HG03521 (cell line): ENCODE measurements around the gene FBXL17.

ENCODE experiments used
- ATAC-seq: cut with Tn5 transposase; IDR thresholded peaks from one replicate; pipeline ENCODE4 v1.9.1; 2021; ENCODE audit warnings: mild to moderate bottlenecking, moderate library complexity; ENCODE audit not compliant: unreplicated experiment

Gene FBXL17

DNA sequence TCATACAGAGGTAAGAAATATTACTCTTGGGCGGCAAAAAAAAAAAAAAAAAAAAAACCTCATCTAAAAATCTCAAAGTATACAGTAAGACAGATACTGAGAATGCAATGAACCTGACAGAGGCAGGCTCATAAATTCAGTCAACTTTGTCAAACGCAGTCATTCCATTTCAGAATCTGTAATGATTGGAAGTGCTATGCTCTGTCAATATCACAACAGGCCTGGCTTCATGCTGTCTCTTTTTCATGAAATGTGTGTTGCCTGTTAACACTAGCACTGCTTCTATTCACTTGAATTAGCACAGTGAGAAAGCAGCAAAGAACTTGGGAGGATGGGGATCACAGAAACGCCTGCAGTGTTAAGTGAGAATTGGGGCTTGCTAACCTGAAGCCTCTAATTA lies 510.9 kb downstream of the FBXL17 start:
- ATAC-seq, result no peak

DNA sequence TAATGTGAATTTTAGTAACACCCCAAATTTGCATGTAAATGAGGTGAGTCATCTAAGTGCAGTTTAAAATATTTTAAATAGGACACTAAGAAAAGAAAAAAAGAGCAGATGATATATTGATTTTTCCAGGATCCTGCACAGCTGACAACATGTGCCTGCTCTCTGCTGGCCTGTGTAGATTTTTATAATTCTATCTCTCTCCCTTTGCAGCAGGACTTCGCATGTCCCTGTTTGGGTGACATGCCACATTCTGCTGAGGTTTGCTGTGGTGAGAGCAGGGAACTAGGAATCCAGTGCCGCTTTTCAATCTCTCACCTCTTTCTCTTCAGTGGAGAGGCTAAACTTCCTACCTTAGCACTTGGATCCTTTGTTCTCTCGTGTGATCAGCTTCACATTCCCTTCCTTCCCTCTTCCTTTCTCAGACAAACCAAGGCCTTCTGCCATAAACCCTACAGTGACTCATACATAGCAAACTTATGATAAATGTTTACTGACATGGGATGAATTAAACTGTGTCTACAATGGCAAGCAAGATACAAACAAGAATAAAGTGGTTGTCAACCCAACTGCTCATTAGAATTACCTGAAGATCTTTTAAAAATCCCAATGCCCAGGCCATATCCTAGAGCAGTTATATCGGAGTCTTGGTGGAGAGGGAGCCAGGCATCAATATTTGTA lies 512.3 kb downstream of the FBXL17 start:
- no peak for ATAC-seq

DNA sequence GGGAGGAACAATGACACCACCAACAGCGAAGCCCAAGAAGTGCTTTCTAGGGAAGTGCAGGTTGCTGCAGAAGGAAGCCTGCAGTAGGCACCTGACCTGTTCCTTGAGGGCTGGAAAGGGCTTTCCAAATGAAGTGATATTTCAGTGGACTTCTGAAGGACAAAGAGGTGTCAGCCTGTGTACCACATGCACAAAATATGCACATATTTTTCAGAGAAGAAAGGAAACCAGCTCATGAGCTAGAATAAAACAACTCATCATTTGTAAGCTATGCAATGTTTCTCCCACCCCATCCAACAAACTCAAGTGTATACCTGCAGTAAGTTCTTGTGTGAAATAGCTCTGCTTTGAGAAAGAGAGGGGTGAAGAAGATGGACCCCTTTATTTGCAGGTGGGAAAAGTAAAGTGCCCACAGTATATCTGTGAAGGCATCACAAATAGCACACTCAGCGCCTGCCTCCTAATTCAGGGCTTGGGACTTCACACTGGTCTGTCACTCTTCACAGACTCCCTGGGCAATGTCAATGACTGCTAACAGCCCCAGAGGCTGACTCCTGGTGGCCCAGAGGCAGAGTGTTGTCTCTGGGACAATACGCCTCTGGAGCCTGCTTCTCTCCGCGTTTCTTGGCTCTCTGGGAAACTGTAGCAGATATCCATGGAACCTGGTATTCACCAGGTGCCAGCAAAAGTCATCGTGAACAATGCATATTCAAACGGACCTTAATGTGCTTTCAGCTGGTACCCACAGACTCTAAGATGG lies 513.1 kb downstream of the FBXL17 start:
- no peak for ATAC-seq

GRCh38 chr5:107867266-107867665 lies 514.6 kb downstream of the FBXL17 start:
- no peak for ATAC-seq

GRCh38 chr5:107864793-107865192 lies 517.1 kb downstream of the FBXL17 start:
- ATAC-seq, result no peak

- ATAC-seq, result no peak
Observed at GRCh38 chr5:107863125-107863524, 518.8 kb downstream of the FBXL17 start.

DNA sequence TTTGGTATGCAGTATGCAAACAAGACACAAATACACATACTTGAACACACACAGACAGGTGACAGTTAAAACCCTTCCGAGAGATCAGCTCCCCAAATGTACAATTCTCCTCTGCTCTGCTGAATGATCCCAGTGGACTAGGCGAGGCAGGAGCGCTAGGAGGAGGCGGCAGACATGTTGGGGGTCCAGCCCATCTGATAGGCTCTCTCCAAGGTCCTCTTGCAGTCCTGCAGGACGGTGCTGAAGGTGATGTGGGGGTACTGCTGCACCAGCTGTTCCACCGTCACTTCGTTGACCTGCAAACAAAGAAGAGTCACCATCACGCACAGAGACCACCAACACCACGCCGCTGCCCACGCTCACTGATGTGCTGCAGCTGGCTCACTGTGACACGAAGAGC lies 520.3 kb downstream of the FBXL17 start:
- no peak for ATAC-seq

DNA sequence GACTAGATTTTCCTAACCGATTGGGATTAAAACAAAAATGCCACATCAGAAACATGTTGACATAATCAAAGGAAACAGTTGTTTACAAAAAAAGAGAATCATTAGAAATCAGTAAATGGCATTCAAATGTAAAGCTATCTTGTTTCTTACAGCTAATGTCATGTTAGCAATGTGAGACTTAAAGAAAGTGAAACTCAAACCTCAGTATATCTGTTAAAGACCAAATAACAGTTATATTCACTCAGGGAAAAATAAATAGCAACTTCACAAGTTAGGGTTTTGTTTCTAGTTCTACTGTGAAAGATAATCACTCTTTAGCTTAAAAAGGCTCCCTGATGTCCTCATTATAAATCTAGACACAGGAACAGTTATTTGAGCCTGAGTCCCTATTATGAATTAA lies 521.9 kb downstream of the FBXL17 start:
- ATAC-seq, result no peak

DNA sequence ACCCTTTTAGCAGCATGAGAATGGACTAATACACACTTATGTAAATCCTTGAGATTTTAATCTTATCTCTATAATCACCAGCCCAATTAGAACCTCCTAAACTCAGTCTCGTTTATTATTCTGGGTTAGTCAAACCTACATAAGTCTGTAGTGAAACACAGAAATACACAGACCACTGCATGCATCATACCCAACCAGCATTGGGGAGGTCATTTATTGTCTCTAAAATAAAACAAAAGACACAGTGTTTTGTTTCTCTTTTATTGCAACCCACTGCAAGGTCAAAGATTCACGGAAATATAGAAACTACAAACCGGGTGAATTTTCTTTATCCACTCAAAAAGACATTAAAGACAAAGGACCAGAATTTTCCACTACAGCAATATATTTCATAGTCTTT lies 523.1 kb downstream of the FBXL17 start:
- no peak for ATAC-seq

GRCh38 chr5:107858324-107858723 lies 523.6 kb downstream of the FBXL17 start:
- ATAC-seq, result no peak

DNA sequence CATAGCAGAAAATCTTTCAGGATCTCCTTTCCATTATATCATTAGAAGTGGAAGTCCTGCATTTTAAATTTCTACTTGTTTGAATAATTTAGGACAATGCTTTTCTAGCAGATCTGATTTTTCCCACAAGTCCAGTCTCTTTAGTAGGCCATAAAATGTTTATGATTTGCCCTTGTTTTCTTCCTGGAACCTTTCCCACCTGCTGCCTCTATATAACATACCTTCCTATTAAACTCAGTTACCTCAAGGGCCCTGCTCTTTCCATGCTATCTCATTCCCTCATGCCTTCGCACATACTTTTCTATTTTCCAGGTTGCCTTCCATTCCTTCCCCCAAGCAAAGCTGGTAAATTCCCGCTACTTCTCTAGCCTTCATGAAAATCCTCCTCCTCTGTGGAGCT lies 524.1 kb downstream of the FBXL17 start:
- ATAC-seq, result no peak

DNA sequence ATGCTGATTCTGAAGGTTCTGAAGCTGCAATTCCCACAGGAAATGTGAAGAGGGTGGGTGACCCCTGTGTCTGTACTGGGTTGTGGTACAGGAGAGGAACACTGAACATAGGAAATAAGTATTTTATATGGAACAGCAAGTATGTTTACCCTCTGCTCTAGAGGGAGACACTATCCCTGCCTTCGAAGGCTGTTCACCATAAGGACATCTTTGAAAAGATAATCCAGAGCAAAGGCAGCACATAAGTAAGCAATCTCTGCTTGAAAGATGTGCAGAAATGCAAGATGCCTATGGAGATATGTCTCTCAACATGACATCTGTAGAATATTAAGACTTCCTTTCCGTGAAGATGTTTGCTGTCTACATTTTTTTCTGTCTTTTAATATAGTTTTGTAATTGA lies 526.7 kb downstream of the FBXL17 start:
- no peak for ATAC-seq

DNA sequence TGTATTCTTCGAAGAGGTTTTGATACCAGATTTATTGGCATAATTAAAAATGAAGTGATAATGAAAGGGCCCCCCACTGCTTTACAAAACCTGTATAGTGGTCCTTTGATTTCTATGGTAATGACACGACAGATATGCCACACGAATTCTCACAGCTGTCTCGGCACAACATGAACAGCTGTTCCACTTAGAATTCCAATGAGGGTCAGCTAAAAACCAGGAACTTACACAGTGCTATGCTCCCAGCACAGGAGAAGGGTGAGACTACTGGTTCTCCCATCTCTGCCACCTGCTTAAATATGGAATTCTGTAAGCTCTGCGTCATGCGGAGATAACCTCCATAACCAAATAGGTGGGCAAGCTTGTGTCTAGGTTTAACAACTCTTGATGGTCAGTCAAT lies 528.2 kb downstream of the FBXL17 start:
- no peak for ATAC-seq

DNA sequence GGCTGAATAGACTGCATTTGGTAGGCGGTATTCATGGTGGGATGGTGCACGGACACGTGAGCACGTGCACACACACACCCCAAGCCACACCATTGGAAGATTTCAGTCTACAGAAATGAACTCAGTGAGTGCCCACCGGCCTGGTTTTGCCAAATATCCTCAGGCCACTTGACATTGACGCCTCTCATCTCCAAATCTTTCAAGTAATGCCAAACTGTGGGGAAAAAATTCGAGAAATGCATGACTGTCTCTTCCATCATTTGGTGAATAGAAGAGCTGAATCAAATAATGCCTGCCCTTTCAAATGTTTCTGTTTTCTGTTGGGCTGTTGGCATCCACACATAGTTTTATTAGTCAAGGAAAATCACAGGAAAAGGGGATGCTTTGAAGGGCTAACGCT lies 528.9 kb downstream of the FBXL17 start:
- ATAC-seq, result no peak

GRCh38 chr5:107849118-107849517 lies 532.8 kb downstream of the FBXL17 start:
- ATAC-seq, result no peak

DNA sequence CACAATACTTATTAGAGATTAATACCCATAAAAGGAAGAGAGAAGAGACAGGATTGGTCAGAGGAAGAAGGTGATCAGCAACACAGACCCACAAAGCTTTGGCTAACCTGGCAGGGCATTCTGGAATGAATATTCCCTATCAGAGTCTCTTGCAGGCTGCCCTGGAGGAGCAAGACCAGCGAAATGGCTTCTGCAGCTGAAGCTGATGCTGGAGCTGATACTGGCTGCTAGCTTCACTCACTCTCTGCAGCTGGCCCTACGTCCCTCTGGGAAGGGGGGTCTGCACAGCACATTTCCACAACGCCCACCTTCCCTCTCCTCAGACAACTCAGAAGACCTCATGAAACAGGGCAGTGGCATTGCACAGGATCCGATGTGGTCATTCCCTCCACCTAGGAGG lies 541.3 kb downstream of the FBXL17 start:
- ATAC-seq, result no peak

DNA sequence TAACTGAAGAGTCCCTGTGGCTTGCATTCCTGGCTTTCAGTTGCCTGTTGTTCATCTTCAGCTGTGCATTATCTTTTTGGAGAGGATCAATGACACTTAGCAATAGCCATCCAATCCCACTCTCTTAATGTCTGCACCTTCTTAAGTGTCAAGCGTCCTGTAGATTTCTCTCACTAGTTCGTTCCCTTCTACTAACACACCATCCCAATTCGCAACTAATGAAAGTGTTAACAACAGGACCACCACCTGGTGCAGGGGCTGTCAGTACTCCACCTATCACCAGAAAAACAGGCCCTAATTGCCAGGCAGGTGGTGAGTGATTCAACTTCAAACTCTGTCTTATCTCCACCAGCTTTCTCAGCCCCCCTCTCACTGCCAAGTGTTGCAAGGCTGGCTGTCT lies 541.7 kb downstream of the FBXL17 start:
- ATAC-seq, result no peak

GRCh38 chr5:107835096-107835495 lies 546.8 kb downstream of the FBXL17 start:
- ATAC-seq, result no peak

DNA sequence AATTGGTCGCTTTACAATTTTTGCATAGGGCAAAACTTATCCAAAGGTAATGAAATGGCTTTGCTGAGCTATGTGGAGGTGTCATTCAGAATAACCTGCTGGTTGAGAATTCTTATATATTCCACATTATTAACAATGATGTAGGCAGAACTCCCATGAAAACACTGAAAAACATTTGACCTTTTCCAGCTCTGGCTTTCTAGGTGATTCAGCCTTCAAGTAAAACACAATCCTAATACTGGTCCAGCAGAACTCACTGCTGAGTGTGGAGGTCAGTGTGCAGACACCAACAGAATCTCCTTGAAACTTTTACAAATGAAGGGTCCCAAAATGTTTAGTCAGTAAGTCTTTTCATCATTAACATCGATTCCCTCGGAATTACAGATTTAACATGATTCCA lies 549.2 kb downstream of the FBXL17 start:
- ATAC-seq, result no peak

- ATAC-seq, result no peak
Observed at GRCh38 chr5:107831612-107832395, 550.1 kb downstream of the FBXL17 start.

- no peak for ATAC-seq
Observed at GRCh38 chr5:107830750-107831149, 551.1 kb downstream of the FBXL17 start.
